ENCODE data around the gene STARD10.

Gene STARD10

DNA sequence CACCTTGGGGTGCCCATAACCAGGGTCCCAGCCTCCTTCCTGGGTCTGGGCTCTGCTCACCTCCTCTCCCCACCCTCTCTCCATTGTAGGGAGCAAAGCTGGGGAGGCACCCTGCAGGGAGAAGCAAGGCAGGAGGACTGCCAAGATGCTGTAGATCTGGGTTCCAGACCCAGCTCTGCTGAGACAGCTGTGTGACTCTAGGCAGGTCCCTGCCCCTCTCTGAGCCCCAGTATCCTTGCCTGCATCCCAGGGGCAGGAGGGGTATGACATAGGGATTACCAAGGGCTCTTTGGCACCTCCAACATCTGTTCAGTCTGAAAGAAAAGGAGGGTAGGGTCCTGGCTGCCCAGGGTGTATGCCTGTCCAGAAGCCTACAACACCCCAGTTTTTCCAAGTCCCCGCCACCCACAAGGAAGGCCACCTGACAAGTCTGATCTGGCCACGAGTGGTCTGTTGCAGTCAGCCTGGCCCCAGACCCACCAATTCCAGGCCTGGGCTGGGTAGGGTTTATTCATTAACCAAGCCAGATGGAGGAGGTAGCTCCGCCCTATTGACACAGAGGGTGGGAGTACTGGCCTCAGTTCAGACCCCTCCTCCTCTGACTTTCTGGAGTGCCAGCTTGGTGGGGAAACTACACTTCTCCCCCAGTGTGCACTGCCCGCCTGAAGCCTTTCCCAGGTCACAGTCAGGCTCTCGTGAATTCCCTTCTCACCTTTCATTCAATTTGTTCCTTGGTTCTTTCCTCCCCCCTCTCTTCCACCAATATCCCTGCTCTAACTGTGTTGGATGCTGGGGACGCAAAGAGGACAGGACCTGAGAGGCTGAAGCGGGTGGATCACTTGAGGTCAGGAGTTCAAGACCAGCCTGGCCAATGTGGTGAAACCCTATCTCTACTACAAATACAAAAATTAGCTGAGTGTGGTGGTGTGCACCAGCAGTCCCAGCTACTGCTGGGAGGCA, 15.0 kb downstream of the STARD10 start:
- no peak for DNase-seq

DNA sequence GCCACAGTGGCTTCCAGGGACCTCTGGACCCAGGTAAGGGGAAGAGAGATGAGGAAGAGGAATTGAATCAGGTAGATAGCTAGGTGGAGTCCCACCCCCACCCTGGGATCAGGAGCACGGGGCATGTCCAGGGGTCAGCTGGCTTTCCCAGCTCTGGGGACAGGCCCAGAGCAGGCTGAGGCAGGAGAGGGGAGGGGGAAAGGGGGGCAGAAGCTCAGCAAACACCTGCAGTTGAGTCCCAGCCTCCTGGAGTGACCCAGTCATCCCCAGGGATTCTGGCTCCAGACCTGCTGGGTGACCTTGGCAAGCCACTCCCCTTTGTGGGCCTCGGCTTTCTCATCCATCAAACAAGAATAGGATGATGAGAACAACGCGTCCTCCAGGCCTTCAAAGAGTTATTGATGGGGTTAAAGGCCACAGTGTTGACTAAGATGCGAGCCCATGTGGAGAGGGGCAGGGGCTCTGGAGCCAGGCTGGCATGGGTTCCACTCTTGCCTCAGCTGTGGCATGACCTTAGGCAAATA, 16.0 kb downstream of the STARD10 start:
- no peak for DNase-seq

DNA sequence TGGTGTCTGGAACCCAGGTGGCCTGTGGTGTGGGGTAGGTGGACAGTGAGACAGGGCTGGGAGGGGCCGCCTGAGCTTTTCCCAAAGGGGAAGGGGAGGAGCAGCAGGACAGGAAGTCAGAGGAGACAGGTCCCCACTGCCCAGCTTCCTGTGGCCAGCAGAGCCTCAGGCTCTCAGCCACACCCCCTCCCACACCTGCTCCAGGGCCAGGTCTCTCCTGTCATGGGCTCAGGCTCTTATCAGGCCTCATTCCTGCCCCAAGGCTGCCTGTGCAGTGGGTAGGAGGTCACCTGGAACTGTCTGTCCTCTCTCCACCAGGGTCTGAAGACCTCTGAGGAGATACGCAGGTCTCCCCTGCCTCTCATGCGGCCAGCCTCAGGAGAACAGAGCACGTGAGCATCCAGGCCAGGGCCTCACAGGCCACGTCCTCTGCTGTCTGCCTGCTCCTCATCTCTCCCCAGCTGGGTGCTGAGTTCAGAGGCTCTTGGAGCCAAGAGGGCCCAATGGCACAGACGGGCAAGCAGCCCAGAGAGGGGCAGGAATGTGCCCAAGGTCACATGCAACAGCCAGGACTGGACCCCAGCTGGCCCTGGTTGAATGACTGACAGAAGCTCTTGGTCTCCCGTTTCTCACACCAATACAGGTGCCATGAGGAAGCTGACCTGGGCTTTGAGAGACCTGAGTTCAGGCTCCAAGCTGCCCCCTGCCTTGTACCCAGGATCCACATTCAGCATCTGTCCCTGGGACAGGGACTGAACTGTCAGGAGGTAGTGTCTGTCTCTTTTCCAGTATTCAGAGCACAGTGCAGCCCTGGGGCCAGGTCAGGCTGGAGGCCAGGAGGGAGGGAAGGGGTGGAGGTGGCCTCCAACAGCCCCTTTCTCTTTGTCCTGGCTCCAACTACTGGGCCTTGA, 16.7 kb downstream of the STARD10 start:
- no peak for DNase-seq

DNA sequence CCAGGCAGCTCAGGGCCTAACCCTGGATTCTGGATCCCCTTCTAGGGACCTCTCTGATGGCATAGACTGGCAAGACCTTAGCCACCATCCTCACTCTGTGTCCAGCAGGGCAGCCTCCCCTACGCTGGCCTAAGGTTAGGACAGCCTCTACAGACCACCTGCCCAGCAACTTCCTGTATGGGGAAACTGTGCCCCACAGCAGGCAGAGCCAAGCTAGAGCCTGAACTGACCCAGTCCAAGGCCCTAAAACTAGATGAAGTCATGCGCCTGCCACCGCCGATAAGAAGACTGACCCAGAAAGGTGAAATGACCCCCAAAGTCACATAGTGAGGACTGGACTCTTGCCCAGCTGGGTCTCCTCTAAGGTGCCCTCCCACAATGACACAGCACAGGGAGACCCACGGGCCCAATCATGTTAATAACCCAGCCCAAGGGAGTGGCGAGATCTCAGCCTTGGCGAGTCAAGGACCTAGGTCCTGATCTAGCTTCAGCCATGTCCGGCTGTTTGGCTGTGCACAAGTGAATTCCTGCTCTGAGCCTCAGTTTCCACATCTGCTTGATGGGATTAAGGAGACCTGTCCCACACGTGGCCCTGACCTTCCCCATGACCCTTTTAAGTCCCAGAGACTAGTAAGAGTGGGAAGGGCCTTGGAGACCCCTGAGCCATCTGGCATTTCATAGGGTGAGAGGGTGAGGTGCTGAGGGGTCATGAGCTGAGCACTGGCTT, 17.6 kb downstream of the STARD10 start:
- DNase-seq: no peak

DNA sequence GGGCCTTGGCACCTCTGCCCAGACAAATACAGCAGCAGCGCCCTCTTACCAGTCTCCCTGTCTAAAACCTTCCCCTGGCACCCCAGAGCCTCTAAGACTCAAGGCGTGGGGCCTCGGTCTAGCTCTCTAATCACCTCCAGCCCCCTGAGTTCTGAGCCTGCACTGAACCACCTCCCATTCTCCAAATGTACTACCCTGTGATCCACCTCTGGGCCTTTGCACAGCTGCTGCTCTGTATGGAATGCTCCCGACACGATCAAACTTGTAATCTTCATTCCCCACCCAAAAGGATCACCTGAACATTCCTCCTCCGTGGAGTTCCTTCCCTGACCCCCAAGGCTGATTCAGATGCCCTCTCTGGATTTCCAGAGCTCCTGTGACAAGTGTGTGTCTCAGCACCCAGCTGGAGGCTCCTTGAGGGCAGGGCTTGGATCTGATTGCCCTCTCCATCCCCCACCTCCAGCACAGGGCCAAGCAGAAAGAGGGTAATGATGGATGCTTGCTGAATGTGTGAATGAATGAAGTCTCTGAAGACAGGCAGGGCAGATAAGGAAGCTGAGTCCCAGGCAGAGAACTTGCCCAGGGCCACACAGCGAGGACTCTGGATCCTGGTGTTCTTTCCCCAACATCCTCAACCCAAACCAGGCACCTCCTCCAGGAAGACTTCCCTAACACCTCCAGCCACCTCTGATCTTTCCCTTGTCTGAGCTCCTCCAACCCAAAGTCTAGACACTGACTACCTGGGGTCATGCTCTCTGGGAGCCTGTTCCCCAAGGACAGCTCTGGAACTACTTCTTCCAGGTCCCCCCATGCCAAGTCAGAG, 18.3 kb downstream of the STARD10 start:
- no peak for DNase-seq

DNA sequence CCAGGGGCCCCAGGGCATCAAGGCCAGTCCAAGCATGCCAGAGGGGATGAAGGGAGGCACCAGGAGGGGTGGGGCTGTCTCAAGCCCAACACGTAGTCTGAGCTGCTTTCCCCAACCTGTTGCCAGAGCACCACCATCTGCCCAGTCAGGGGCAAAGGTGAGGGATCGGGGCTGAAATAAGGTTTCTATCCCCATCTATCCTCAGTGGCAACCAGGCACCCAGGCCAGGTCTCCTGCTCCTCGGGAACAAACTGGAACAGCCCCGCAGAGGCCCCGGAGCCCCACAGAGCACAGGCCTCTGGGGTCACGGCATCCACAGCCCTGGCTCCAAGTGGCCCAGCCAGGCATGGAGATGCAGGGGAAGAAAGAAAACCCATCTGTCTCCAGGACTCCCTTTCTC, 19.3 kb downstream of the STARD10 start:
- no peak for DNase-seq

DNA sequence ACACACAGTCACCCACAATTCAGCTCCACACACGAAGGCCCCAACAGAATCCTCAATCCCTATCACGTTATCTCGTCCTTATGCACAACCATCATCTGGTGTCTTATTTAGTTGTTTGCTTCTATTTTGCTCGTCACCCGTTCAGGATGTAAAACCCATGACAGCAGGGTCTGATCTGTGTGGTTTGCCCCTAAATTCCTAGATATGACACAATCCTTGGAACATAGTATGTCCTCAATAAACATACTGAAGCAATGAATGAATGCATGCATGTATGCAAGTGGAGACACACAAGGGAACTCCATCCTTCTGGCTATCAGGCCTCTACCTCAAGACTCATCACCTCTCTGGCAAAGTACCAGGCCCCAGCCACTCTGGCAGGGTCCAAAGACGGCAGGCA, 20.2 kb downstream of the STARD10 start:
- no peak for DNase-seq

DNA sequence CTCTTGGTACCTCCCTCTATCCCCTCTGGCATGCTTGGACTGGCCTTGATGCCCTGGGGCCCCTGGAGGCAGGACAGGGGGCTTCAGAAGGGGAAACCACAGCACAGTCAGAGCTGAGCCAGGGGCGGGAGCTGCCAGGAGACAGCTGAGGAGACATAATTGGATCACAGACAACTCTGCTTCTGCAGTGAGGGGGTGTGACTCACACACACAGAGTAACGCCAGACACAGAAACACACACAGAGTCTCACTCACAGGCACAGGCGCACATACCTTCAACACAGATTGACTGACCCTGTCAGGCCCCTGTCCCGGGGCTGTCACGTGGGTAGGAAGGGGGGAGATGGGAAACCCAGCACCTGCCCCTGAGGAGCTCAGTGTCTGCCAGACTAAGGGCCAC, 20.6 kb downstream of the STARD10 start:
- no peak for DNase-seq

DNA sequence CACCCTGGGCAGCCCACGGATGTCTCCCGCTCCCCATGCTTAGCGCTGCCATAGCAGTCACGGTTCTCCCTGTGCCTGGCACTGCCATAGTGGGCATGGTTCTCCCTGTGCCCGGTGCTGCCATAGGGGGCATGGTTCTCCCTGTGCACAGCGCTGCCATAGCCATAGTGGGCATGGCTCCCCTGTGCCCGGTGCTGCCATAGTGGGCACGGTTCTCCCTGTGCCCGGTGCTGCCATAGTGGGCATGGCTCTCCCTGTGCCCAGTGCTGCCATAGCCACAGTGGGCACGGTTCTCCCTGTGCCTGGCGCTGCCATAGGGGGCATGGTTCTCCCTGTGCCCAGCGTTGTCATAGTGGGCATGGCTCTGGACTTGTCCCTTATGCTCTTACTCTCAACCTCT, 21.8 kb downstream of the STARD10 start:
- no peak for DNase-seq

DNA sequence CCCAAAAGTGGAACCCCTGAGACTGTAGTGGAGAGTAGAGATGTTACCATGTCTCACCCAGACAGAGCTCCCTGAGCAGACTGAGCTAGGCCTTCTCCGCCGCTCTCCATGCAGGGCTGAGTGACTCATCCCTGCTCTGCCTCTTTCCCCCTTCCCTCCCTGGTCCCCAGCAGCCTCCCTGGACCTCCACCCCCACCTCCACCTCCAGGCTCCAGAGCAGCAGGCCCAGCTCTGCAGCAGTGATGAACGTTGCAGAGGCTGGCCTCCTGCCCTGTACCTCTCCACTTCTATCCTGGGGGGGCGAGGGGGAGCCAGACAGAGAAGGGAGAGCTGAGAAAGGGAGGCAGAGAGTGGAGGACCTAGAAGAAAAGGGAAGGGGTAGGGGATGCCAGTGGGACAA, 22.3 kb downstream of the STARD10 start:
- DNase-seq: no peak

DNA sequence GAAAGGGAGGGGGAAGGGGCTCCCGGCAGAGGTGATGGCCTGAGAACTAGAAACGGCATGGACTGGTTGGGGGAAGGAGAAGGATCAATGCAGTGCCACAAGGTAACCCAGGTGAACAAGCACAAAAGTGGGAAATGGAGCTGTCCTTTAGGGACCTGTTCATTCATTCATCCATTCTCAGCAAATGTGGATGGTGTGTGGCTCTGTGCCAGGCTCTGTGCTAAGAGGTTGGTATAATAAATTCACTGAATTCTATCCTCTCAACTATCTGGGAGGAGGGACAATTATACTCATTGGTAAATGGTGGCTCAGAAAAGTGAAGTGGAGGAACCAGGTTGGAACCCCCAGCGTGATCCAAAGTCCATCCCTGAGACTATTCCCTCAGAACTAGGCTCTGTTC, 23.0 kb downstream of the STARD10 start:
- no peak for DNase-seq

DNA sequence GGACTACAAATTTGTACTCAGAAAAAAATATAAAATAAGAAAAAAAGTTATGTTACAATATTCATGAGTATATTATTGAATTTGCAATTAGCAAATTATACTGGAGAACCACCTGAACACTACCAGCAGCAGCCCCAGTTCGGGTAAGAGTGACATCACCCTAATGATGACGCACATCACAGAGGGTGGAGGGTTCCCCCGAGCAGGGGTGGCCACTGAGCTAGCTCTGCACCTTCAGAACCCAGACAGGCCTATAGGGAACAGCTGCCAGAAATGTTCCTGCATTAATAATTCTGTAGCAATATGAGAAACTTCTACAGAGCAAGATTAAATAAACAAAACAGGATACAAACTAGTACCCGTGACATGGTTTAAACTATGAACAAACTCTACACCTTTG, 24.2 kb downstream of the STARD10 start:
- no peak for DNase-seq

DNA sequence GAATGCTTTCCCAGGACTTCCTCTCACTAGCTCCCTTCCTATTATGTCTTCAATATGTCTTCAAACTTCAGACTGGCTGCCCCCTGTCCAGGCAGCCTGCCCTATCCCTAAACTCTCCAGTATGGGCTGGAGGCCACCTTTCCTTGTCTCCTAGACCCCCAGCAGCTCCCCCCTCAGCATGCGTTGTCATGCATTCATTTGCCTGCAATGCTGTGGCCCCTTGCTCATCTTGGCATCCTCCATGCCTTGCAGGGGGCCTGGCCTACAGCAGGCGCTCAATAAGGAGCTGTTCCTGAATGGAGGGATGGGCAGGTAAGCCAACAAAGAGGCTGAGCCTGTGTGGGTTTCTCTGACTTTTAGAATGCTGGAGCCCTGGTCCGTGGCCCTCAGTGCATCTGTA, 25.3 kb downstream of the STARD10 start:
- DNase-seq: no peak

DNA sequence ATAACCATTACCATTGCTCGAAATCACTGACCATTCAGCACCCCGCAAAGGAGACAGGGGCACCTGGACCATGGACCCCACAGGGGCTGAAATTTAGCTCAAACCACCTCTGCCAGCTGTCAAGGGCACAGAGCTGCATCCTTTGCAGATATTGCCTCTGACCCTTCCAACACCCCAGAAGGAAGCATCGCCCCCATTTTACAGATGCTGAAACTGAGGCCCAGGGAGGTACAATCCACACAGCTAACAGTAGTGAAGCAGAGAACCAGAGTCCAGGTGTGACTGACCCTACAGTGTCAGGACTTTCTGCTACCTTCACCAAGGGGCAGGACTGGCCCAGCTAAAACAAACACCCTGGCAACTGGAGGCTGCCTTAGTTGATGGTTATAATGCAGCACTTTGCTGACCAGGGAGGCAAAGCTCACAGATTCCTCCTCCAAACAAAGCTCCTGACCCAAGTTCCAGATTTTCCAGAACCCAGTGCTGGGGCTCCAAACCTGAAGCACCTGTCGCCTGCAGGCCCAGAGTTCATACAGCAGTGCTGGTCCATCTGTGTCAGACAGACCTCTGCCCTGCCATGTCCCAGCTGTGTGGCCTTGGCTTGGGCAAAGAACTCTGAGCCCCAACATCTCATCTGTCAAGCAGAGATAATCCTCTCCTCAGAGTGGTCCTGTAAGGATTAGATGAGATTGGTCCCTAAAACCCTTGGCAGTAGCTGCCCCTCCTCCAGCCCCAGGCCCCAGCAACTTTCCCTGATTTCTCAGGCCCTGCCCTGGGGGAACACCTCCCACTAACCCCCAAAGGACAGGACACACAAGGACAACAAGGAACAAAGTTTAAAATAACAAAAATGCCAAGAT, 26.4 kb downstream of the STARD10 start:
- DNase-seq: no peak

DNA sequence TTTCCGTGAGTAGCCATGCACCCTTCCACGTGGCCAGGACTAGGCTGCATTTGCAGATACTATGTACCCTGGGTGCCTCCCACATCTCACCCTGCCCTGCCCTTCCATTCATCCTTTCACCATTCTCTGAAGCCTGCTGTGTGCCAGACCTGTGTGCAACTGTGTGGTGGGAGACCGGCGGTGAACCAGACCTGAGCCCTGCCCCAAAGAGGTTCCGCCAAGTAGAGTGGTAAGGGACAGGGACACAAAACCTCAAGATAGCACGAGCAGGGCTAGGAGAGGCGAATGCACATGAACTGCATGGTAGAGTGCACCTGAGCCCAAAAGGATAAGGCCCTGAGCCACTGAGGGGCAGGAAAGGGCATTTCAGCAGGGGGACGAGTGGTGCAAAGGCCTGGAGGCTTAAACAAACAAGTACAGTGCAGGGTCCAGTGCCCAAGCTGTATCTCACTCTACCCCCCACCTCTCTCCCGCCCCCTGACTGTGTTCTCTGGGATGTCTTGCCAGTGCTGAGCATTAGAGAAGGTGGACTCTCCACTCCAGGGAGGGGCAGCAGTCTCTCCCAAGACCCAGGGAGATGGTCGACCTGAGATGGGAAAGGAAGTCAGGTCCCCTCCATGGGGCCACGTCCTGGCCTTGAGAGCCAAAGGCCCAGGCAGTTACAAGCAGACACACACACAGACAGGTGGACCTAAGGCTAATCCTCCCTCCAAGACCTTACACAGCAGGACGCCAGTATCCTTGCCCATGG, 27.5 kb downstream of the STARD10 start:
- no peak for DNase-seq

DNA sequence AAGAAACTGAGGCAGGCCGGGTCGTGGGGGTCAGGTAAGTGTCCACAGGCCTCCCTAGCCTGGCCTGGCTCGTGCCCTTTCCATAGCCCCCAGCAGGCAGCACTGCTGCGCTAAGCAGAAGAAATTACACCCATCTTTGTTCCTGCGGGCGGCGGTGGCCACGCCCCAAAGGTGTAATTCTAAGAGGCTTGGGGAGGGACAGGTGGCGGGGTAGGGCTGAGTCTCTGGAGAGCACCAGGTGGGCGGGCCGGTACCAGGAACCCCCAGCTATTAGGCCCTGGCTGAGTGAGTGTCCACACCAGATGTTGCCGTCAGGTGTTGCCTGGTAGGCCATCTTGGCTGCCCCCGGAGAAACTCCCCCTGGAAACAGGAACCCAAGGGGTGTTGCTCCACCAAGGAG, 29.3 kb downstream of the STARD10 start:
- DNase-seq: no peak

DNA sequence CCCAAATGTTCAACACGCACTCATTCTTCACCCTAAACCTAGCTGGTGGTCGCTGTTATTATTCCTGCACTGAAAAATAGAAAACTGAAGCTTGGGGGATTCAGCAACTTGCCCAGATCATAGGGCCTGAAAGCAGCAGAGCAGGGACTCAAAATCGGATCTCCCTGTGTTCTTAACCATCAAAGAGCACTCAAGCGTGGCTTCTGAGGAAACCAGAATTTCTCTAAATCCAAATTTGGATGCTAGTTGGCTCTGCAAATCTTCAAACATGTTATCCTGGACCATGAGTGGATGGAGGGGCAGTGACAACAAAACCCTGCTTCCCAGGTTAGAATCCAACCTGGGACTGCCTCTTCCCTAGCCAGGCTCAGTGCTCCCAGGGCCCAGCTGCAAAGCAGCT, 30.0 kb downstream of the STARD10 start:
- no peak for DNase-seq

DNA sequence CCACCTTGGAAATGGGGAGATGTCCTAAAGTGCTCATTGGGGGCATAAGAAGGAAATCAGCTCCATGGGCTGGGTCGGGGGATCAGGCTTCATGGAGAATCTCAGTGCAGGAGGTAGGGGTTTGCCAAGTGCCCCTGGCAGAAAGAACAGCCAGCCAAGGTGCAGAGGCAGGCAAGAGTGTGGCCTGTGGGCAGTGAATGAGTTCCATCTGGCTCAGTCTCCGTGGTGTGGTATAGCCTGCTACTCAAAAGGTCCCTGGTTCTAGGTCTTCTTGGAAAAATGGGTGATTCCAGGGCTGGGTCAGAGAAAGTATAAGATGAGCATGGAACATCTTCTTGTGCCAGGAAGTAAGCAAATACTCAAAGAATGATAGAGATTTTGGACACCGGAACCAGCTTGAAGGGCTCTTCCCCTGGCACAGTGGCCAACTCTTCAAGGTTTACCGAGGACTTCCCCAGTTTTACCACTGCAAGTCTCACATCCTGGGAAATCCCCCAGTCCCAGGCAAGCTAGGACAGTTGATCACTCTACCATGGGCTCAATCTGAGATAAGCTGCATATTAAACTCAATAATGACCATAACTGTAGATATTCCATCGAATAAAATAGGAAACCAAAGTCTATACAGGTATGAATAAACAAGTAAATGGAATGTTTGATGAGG, 31.1 kb downstream of the STARD10 start:
- no peak for DNase-seq

DNA sequence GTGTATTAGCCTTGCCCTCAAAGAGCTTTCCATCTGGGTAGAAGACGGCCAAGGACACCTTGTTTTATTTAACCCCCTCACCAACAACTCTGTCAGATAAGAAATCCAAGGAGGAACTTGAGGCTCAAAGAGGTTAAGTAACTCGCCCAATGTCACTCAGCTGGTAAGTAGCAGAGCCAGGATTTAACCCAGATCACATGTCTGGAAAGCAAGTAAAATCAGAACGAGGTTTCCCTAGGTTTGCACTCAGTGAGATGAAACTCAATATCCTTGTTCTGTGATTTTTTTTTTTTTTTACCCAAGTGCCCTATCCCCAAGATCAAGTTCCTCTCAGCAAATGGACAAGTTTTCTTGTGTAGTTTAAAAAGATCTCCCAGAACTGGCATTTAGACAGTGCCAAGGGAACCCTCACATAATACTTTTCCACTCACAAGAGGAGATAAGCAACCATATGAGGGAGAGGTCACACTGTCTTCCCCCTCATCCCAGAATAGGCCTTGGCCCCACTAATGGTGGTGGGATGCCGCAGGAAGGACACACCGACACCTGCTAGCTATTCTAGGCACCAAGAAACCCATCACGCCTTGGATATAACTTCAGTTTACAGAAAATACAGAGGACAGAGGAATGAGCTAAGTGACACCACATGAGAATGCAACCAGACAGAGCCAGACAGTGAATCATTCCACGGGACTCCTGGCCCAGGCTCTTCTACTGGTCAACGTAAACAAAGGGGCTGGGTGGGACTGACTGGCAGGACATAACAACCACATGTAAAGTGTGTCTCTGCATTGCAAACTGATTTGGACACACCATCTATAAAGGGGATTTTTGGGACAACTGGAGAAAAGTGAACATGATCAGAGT, 33.1 kb downstream of the STARD10 start:
- DNase-seq: no peak

Measured in stimulated activated naive CD4-positive, alpha-beta T cell treated with Interleukin-2 at 50 U/mL for 16 hours (primary cell).